Erythroblast (primary cell): ENCODE results near the gene ARHGEF7.

Experiments used
- GATA1 ChIP-seq: IDR thresholded peaks from 2 replicates; pipeline ENCODE4 v1.6.1; 2011; ENCODE audit warnings: low read depth, mild to moderate bottlenecking, control low read depth, low read length, moderate library complexity
- POLR2A ChIP-seq: IDR thresholded peaks from 2 replicates; pipeline ENCODE4 v1.6.1; 2011; ENCODE audit warnings: mild to moderate bottlenecking, low read length

DNA sequence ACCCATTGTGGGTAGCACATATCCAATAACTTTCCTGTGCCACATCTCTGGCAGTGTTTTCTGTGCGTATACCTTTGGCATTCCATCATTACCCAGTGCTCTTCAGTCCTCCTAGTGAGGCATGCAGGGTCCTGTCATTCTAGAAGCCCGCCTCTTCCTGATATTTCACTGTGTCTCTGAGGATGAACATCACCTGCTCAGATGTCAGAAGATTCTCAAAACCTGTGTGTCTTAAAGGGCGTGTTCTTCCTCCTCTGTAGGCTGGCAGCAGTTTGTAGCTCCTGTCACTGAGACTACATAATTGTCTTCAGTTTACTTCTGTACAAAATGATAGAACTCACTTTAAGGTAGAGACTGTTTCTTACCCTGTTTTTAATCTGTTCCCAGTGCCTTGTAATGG lies 148.5 kb downstream of the ARHGEF7 start:
- no peak for TF ChIP-seq POLR2A
- no peak for TF ChIP-seq GATA1
